ENCODE data around the gene RBFOX2.

The RBFOX2 gene

GRCh38 chr22:35921044-35921443 lies 107.6 kb downstream of the RBFOX2 start:
- Histone ChIP-seq H3K4me2 (ENCODE audit: low read length) (no peak overlapping the region), H3K27ac (ENCODE audit: low read length) (no peak overlapping the region), H2AFZ (ENCODE audit: low read depth, low read length) (no peak overlapping the region), H4K20me1 (ENCODE audit: insufficient read depth, low read length) (no peaks in the 10 kb centered on the region), H3K9me3 (ENCODE audit: insufficient read depth, low read length) (no peaks in the 10 kb centered on the region), H3K4me1 (ENCODE audit: low read length) (no peaks in the 10 kb centered on the region), H3K79me2 (ENCODE audit: low read length) (no peaks in the 10 kb centered on the region), H3K27me3 (ENCODE audit: low read depth, low read length) (peaks cover 41% of the 10 kb centered on the region), H3K9ac (ENCODE audit: low read length) (no peak overlapping the region), H3K36me3 (replicated peaks; ENCODE audit: low read depth, low read length) (no peaks in the 10 kb centered on the region), H3K4me3 (ENCODE audit: low read length) (no peak overlapping the region)
- TF ChIP-seq CTCF (IDR thresholded peaks at IDR 0.05; ENCODE audit: low read depth, low read length) (no peak), EZH2phosphoT487 (IDR thresholded peaks at IDR 0.05; ENCODE audit: low read depth) (no peak)

- Histone ChIP-seq H4K20me1 (ENCODE audit: insufficient read depth, low read length) (no peaks in the 10 kb centered on the region), H3K27me3 (ENCODE audit: low read depth, low read length) (peaks cover 48% of the 10 kb centered on the region), H3K27ac (ENCODE audit: low read length) (no peak overlapping the region), H3K4me1 (ENCODE audit: low read length) (no peaks in the 10 kb centered on the region), H3K4me2 (ENCODE audit: low read length) (no peak overlapping the region), H2AFZ (ENCODE audit: low read depth, low read length) (no peak overlapping the region), H3K9ac (ENCODE audit: low read length) (no peak overlapping the region), H3K36me3 (replicated peaks; ENCODE audit: low read depth, low read length) (no peaks in the 10 kb centered on the region), H3K79me2 (ENCODE audit: low read length) (no peaks in the 10 kb centered on the region), H3K9me3 (ENCODE audit: insufficient read depth, low read length) (no peaks in the 10 kb centered on the region), H3K4me3 (ENCODE audit: low read length) (no peak overlapping the region)
- TF ChIP-seq EZH2phosphoT487 (IDR thresholded peaks at IDR 0.05; ENCODE audit: low read depth) (no peak), CTCF (IDR thresholded peaks at IDR 0.05; ENCODE audit: low read depth, low read length) (no peak)
These were observed 109.6 kb downstream of the RBFOX2 start for GRCh38 chr22:35919002-35919542.

GRCh38 chr22:35918456-35918855 lies 110.2 kb downstream of the RBFOX2 start:
- Histone ChIP-seq H4K20me1 (ENCODE audit: insufficient read depth, low read length) (no peaks in the 10 kb centered on the region), H3K9ac (ENCODE audit: low read length) (no peak overlapping the region), H3K27me3 (ENCODE audit: low read depth, low read length) (peaks cover 52% of the 10 kb centered on the region), H3K4me1 (ENCODE audit: low read length) (no peaks in the 10 kb centered on the region), H3K9me3 (ENCODE audit: insufficient read depth, low read length) (no peaks in the 10 kb centered on the region), H2AFZ (ENCODE audit: low read depth, low read length) (no peak overlapping the region), H3K27ac (ENCODE audit: low read length) (no peak overlapping the region), H3K4me2 (ENCODE audit: low read length) (no peak overlapping the region), H3K36me3 (replicated peaks; ENCODE audit: low read depth, low read length) (no peaks in the 10 kb centered on the region), H3K4me3 (ENCODE audit: low read length) (no peak overlapping the region), H3K79me2 (ENCODE audit: low read length) (no peaks in the 10 kb centered on the region)
- TF ChIP-seq CTCF (IDR thresholded peaks at IDR 0.05; ENCODE audit: low read depth, low read length) (no peak), EZH2phosphoT487 (IDR thresholded peaks at IDR 0.05; ENCODE audit: low read depth) (no peak)

GRCh38 chr22:35917651-35918050 lies 111.0 kb downstream of the RBFOX2 start:
- Histone ChIP-seq H3K4me1 (ENCODE audit: low read length) (no peaks in the 10 kb centered on the region), H3K9me3 (ENCODE audit: insufficient read depth, low read length) (no peaks in the 10 kb centered on the region), H3K27ac (ENCODE audit: low read length) (no peak overlapping the region), H3K4me3 (ENCODE audit: low read length) (no peak overlapping the region), H3K36me3 (replicated peaks; ENCODE audit: low read depth, low read length) (no peaks in the 10 kb centered on the region), H2AFZ (ENCODE audit: low read depth, low read length) (no peak overlapping the region), H4K20me1 (ENCODE audit: insufficient read depth, low read length) (no peaks in the 10 kb centered on the region), H3K79me2 (ENCODE audit: low read length) (no peaks in the 10 kb centered on the region), H3K27me3 (ENCODE audit: low read depth, low read length) (peaks cover 44% of the 10 kb centered on the region), H3K9ac (ENCODE audit: low read length) (no peak overlapping the region), H3K4me2 (ENCODE audit: low read length) (no peak overlapping the region)
- TF ChIP-seq CTCF (IDR thresholded peaks at IDR 0.05; ENCODE audit: low read depth, low read length) (no peak), EZH2phosphoT487 (IDR thresholded peaks at IDR 0.05; ENCODE audit: low read depth) (no peak)

All from OCI-LY3 (cell line).